HG02943 (cell line): ENCODE results near the gene GPR146.
A peak's percentile ranks its signal among the peaks of the same experiment; 100 is the strongest.
"Not testable (repeated sequence)": the region's sequence is repeated elsewhere in the genome, so short reads cannot be mapped to it uniquely, and the experiment has no call there.

Experiments
- ATAC-seq: cut with Tn5 transposase; IDR thresholded peaks from one replicate; pipeline ENCODE4 v1.9.1; 2021; ENCODE audit warnings: mild to moderate bottlenecking, low read depth, moderate library complexity; ENCODE audit not compliant: unreplicated experiment

Gene GPR146

DNA sequence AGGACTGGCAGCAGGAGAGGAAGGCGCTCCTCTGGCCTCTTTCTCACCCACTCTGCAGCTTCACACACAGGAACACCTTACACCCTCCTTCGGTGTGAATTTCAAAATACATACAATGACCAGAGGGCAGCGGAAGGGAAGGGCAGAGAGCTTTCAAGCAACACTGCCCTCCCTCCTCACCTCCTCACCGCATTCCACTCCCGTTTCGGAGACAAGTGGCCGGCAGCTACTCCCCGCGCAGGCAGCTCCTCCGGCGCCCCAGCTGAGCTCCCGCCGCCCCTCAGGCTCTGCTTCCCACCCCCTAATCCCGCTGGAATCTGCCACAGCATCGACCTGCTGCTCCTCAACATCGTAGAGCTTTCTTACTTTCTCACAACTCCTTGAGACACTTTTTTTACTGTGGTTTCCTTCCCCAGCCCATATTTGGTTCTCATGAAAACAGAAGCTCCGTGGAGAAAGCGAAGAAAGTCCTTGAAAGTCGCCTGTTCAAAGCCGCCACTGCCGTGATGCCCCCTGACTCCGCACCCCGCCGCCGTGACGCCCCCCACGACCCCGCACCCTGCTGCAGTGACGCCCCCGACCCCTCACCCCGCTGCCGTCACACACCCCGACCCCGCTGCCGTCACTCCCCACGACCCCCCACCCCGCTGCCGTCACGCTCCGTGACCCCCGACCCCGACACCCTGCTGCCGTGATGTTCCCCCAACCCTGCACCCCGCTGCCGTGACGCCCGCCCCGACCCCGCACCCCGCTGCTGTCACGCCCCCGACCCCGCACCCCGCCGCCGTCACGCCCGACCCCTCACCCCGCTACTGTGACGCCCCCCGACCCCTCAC, 29.0 kb downstream of the GPR146 start:
- ATAC-seq, result no peak

DNA sequence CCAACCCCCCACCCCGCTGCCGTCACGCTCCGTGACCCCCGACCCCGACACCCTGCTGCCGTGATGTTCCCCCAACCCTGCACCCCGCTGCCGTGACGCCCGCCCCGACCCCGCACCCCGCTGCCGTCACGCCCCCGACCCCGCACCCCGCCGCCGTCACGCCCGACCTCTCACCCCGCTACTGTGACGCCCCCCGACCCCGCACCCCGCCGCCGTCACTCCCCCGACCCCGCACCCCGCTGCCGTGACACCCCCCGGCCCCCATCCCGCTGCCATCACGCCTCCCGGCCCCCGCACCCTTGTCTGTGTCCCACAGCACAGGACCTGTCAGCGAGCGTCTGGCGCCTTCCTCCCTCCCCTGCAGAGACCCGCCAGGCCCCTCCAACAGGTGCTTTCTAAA, 29.7 kb downstream of the GPR146 start:
- ATAC-seq, result not testable (repeated sequence)

DNA sequence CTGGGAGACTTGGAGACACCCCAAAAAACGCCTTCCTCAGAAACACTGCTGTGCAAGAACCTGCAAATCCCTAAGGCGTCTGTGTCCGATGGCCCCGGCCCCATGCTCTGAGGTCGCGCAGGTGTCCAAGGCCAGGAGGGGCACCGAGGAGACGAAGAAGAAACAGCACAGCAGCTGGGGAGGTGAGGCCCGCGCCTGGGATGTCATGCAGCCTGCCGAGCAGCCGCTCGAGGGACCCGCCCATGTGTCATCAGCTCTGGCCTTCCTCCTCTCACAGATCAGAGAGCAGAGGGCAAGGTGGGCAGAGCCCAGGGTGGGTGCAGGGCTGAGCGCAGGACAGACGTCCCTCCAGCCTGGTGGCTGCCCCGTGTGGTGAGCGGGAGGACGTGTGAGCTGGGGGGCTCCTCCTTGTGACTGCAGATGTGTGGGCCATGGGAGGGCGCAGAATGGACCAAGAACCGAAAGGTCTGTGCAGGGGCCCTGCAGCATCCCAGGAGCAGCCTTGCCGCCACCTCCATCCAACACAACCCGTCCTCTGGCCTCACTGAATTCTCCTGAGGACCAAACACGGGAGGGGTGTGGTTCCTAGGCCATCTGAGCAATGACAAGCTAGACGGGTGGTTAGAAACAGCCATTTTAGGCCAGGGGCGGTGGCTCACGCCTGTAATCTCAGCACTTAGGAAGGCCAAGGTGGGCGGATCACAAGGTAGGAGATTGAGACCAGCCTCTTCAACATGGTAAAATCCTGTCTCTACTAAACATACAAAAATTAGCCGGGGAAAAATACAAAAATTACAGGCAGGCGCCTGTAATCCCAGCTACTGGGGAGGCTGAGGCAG, 30.5 kb downstream of the GPR146 start:
- no peak for ATAC-seq

DNA sequence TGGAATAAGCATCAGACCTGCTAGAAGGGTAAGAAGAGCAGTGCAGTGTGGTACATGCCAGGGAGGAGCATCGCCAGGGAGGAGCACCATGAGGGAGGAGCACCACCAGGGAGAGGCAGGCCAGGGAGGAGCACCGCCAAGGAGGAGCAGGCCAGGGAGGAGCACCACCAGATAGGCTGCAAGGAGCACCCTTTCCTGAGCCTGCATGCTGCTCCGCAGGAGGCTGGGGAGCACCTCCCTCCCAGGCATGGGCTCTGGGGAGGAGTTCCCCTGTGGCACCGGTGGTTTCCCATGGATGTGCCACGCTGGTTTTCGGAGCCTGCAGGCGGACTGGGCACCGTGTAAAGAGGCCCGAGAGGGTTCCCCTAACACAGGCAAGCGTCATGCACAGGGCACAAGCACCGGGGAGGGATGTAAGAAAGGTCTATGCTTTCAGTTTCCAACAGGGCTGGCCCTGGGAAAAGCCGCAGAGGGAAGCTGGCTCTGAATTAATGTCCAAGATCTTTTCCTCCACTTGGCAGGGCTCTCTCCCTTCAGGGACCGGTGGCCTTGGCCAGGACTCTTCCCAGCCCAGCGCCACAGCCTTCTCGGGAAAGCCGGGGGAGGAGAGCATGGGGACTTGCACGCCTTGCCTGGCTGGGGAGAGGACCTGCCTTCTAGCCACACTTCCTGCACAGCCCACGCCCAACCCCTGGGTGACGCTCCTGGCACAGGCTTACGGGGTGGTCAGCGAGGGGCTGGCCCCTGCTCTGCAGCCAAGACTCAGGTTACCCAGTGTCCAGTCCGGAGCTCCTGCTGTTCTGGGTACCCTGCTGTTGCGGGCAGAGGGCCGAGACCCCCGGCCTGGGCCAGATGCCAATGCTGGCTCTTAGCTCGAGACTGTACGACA, 32.1 kb downstream of the GPR146 start:
- no peak for ATAC-seq

DNA sequence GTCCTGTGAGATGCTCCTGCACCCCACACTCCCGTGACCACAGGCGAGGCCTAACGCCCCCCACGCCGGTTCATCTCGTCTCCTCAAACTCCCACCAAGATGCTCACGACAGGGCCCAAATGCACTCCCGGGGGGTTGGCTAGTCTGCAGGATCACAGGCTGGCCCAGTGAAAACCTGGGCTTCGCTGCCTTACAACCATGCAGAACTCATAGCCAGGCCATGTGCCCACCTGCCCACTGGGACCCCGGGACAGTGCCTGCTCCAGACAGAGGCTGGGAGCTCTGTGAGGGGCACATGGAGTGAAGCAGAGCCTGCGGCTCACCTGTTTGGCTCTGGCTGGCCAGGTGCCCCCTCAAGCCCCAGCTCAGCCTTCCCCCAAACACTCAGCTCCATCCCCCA, 34.2 kb downstream of the GPR146 start:
- no peak for ATAC-seq

DNA sequence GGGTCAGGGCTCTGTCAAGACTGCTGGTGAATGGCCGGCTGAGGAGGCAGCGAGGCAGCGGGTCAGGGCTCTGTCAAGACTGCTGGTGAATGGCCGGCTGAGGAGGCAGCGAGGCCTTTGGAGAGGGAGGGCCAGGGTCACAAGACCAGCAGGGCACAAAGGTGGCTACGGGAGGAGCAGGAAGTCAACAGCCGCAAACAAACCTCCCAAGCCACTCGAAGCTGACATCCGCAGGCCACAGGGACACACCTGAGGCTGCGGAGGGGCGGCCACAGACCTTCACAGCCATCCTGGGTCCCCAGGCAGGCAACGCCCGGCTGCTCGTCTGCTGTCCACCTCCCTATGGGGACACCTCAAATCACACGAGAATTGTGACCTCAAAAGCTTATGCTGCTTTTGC, 34.6 kb downstream of the GPR146 start:
- no peak for ATAC-seq

DNA sequence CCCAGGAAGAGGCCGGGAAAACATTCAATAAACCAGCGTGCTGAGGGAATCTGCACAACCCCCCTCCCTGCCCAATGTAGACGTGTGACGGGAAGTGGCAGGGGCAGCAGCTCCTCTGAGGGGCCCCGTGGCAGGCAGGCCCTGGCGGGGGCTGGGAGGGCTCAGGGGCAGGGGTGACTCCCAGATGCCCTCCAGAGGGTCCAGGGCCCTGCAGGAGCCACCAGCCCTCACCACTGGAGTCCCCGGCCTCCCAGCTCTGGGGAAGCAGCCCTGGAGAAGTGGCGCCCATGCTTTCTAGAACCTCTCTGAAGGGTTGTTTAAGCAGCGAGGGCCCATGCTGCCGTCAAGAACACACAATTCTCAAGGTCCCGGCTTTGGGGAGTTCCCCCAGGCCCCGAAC, 35.2 kb downstream of the GPR146 start:
- no peak for ATAC-seq

DNA sequence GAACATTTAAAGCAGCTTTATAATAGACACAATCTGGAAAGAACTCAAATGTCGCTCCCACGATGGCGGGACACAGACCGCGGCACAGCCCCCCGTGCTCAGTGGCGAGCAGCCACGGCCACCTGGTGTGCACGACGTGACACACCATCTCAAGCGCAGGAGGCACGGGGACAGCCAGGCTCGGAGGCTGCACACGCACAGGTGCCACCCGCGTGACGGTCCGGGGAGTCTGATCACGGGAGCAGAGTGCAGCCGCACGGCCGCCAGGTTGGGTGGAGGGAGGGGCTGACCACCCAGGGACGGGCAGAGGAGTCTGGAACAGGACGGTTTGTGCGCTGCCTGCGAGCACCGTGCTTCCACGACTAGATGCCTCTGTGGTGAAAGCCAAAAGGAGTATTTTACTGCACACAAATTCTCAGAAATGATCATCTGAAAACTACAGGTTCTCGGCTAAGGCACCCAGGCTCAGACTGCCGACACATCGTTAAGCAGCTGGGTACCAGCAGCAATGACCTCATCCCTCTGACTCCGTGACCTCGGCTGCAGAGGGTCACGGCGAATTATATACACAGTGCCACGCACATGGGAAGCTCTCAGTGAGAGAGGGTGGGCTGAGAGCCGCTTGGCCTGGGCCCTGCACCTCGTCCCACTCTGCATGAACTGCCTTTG, 36.0 kb downstream of the GPR146 start:
- ATAC-seq, result no peak

DNA sequence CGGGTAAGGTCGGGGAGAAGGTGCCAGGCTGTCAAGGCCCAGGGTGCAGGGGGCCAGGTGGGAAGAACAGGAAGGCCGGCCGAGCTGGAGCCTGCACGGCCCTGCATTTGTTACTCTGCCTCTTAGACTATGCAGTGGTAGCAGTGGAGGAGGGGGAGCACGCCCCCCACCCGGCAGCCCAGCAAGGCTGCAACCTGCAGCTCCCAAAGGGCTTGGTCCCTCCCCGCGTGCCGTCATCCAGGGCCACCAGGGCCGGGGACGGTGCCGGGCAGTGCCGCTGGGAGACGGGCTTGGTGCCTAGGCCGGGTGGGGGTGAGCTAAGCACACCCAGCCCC, 36.5 kb downstream of the GPR146 start:
- no peak for ATAC-seq

DNA sequence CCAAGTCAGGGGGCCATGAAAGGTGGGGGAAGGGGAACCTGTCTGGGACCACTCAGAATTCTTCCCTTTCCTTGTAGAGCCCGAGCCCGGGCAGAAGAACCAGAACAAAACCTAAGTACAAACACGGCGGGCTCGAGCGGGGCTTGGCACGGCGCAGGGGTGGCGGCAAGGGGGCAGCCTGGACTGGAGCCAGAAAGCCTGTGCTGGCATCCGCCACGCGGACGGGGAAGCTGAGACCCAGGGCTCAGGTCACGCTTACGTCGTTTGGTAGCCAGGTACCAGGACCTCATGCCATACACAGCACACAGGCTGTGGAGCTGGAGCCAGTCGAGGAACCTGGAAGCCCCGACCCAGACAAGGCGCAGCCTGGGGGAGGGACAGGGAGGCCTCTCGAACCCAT, 37.0 kb downstream of the GPR146 start:
- ATAC-seq, result no peak

DNA sequence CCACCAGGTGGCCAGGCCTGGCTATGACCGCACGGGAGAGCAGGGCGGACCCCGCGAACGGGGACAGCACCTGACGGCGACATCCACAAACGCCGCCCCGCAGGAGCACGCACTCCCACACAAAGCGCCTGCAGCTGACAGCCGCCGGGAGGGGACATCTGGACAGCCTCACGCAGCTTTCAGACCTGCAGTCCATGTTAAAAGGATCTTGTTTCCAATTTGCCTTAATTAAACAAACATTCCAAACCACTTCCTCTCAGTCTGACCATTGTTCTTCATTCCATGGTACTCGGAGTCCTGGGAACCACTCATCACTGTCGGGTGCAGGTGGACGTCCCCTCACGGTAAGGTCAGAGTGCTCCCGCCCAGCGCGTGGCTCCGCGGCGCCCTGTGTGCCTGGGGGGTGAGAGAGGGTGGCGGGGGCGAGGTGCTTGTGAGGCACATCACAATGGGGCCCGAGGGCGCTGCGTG, 37.6 kb downstream of the GPR146 start:
- no peak for ATAC-seq

DNA sequence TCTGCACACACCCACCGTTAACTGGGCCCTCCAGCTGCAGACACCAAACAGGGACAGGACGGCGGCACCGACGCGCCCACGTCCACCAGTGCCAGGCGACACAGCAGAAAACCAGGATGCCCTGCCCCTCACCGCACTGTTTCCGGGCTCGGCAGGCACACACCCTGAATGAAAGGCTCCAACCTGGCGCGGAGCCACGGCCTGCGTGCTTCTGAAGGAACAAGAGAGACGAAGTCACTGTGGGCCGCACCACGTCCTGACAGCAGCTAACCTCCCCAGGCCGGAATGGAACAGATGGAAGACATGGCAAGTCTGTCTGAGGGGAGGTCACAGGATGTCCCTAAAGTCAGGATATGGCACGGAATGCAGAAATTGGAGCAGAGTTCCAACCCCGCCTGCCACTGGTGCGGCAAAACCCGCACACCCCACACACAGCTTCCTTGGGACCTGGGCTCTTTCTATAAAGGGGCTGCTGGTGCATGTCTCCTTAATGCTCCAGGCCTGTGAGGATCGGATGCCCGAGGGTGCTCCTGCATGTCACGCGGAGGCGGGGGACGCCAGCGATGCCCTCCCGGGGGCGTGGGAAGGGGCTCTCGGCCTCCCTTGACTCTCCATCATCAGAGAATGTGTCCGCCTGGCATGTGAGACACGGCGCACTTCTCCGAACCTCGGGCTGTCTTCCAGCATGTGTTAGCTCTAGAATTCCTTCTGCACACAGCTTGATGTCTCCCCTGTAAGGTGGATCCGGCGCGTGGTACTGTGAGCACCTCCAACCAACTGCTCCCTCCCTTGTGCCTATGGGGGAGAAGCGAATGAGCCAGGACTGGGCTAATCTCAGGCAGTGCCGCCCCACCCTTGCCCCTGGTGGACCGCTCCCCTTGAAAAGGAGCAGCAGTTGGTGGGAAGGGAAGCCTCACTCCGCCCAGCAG, 39.6 kb downstream of the GPR146 start:
- no peak for ATAC-seq

DNA sequence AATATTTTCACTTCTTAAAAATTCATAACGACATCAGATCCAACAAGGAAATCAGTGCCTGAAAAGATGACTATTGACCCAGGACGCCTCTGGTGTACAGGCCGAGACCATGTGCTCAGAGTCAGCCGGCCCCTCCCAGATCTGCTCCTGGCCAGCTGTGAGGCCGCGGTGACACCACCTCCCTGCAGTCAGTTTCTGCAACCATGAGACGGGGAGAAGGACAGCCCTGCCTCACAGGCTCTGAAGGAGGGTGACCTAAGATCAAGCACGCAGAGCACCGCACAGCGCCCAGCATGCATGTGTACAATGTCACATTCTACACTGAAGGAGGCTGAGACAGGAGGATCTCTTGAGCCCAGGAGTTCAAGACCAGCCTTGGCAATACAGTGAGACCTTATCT, 40.9 kb downstream of the GPR146 start:
- no peak for ATAC-seq

DNA sequence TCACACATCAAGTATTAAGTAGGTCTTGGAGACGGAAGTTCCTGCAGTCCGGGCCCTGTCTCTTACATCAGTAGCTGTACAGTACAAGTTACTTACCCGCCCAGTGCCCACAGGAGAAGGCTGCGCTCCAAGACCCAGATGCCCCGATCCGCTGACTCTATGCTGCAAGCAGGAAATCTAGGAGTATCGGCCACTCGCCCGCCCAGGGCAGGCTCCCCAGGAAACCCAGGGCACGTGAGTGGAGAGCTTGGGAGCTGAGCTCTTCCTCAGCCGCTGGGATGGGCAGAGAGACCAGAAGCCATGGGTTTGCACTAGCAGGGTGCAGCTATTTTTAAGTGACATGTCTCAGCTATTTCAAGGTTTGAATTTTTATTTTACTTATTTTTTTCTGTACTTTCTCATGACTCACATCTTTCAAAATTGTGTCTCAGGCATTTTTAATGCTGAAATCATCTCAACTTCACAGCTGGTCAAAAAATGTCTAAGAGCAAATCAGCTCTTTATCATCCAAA, 41.6 kb downstream of the GPR146 start:
- ATAC-seq, result no peak

DNA sequence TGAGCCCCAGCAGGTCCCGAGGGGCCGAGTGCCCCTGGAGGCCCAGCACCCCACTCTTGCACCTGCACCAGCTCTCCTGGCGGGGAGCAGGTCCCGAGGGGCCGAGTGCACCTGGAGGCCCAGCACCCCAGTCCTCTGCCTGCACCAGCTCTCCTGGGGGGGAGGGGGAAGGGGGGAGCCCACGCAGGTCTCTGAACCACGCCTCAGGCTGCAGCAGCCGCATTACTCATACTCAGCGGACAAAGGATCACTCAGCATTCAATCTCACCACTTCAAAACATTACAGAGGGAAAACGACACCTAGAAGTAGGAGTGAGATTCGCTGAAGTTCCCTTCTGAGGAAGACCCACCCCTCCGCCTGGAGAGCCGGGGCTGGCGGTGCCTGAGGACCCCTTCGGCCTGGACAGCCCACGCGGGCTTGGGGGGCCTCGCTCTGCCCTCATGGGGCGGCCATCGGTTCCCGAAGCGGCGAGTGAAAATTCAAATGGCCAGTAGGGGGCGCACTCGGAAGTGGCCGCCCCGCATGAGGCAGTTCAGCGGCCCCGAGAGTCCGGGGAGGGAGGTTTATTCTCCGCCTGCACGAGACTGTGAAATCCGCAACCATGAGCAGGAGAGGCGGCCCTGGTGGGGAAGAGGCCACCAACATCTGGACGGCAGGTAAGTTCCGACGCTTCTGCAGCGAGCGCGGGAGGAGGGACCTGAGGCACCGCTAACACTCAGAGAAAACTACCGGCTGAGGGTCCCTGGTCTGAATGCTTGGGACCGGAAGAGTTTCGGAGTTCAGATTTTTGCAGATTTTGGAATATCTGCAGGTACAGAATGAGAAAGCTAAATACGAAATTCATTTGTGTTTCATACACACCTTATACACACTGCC, 42.5 kb downstream of the GPR146 start:
- ATAC-seq, result peak; percentile 59

DNA sequence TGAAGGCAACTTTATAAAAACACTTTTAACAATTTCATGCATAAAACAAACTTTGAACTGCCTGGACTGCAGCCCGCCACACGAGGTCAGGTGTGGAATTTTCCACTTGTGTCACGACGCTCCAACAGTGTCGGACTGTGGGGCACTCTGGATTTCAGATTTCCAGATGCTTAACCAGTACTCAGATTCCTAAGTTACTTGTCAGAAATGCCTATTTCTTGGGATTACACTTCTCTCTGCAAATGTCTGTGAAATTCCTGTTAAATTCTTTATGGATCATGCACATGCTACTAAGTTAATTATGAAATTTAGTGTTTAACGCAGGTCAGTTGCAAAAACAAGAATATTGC, 43.1 kb downstream of the GPR146 start:
- no peak for ATAC-seq

DNA sequence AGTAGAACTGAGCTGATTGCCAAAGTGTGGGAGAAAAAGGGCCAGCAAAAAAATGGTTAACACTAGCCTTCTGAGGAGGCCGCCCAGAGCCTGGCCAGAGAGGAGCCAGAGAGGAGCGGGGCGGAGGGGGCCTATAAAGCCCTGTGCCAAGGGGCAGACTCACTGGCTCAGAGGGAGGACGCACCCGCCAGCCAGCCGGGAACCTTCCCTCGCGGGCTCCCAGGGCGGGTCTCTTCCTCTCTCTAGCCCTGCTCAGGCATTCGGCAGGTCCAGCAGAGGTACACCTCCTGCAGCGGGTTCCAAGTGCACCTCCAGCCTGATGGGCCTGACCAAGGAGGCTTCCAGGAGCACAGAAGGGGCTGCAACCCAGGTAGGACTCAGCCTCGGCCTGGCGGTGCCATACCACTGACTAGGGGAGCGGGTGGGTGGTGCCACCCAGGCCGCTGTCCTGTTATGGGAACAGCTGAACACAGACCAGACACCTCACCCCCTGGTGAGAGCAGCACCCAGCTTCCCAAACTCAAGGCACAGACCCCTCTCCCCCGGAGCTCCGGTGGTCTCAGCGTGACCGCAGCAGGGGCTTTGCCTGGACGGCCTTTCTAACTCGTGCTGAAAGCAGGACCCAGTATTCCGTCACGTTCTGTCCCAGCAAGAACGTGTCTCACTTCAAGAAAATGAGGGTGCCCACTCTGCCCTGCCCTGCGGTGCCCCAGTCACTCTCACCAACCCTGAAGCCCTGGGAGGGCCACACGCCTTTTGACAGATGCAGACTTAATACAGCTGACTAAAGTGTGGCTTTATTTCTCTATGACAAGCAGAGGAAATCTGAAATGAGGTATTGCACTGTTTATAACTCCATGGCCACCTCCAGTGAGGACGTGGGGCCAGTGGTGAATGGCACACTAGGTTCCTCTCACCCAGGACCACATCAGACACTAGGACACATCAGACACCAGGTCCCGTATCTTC, 43.9 kb downstream of the GPR146 start, which contains the start of gene GPER1:
Gene GPER1 (plus strand): TSS at position 162 of the 969 bp plus-strand sequence. CDS start 3,616 bp downstream, outside the sequence.
- no peak for ATAC-seq
